Body of pancreas (tissue), 4 donors: ENCODE results near the gene WNK2.

Experiments used
- POLR2A ChIP-seq, 3 donors: fragments of 450-650 bp; IDR thresholded peaks; one replicate each; pipeline ENCODE4 v1.6.1; 2016; ENCODE audit warnings: antibody characterized with exemption in 3 of 3, mild to moderate bottlenecking in 2 of 3
- TF ChIP-seq, protein P1 (sequence below), 7 experiments: fragments of 450-650 bp in 4 of 7; fragments of 200-600 bp in 3 of 7; sonication (generic) in 3 of 7; IDR thresholded peaks; one replicate each; pipeline ENCODE4 v1.5.1; 2016 to 2019; ENCODE audit warnings: antibody characterized with exemption in 7 of 7

DNA sequence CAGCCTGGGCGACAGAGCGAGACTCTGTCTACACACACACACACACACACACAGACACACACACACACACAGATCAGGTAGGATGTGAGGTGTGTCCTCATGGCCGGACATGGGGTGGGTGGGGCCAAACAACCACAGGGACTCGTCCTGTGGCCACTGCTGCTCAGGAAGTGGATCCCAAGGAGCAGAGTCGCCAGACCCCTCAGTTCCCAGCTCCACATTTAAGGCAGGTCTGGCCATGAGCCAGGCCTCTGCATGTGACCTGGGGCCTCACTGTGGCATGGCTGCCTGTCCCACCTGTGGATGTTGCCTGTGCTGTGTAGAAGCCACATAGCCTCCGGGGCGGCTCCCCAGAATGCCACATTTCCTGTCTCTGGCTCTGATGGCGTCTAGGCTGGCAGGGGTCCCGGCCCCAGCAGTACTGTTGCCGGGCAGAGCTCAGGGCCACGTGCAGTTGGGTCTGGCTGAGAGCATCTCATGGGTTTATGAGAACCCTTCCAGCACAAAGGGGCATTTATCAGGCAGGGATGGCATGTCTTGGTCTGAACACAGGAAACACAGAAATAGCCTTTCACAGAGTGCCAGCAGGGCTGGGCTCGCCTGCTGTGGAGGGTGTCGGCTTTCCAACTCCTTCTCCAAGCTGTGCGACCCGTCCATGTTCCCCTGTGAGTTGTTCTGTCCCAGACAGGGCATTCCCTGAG is 40.0 kb upstream of the WNK2 start:
- TF ChIP-seq, protein P1, sequence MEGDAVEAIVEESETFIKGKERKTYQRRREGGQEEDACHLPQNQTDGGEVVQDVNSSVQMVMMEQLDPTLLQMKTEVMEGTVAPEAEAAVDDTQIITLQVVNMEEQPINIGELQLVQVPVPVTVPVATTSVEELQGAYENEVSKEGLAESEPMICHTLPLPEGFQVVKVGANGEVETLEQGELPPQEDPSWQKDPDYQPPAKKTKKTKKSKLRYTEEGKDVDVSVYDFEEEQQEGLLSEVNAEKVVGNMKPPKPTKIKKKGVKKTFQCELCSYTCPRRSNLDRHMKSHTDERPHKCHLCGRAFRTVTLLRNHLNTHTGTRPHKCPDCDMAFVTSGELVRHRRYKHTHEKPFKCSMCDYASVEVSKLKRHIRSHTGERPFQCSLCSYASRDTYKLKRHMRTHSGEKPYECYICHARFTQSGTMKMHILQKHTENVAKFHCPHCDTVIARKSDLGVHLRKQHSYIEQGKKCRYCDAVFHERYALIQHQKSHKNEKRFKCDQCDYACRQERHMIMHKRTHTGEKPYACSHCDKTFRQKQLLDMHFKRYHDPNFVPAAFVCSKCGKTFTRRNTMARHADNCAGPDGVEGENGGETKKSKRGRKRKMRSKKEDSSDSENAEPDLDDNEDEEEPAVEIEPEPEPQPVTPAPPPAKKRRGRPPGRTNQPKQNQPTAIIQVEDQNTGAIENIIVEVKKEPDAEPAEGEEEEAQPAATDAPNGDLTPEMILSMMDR (IDR thresholded peaks at IDR 0.05) = no peak
- TF ChIP-seq POLR2A (IDR thresholded peaks at IDR 0.05) = no peak
